HepG2 (cell line): ENCODE measurements around the gene PTPRCAP. TPM values are rescaled to one million over a fixed set of nuclear protein-coding genes. Genes with fewer than 3 reads are reported as not detected.

ENCODE experiments used
- ATAC-seq: fragments of 200-7000 bp; cut with Tn5 transposase; 3 replicates; pipeline ENCODE4 v1.9.1; 2020; ENCODE audit warnings: mild to moderate bottlenecking, moderate library complexity
- BruUV-seq: library from RNA; stranded (reverse); fragments of 400-500 nt; replicated peaks from 2 replicates; lab custom pipeline; 2021; lab: Mats Ljungman, UMichigan
- CTCF ChIA-PET: fragments of 300-600 bp; formaldehyde crosslinking; extraction: SDS; loops from one replicate; lab custom pipeline; 2021; ENCODE audit warnings: low total read pairs, inconsistent platforms, low intra/inter-chr PET ratio; lab: Yijun Ruan, JAX
- POLR2A ChIA-PET: fragments of 350-600 bp; sonication (Branson Sonifier 250); formaldehyde crosslinking; loops from one replicate; lab custom pipeline; 2020; ENCODE audit warnings: antibody characterized with exemption, inconsistent platforms; lab: Yijun Ruan, JAX
- DNase-seq: peaks from one replicate; pipeline ENCODE4 v3.0.0-alpha.2; 2015; ENCODE audit warnings: low spot score
- FAIRE-seq: peaks from 3 replicates; lab custom pipeline; 2011; peaks lifted over from hg19 to GRCh38; lab: Jason Lieb, UNC
- H2AFZ ChIP-seq: one replicate; pipeline ENCODE4 v1.6.1; 2011; ENCODE audit warnings: low read length, inconsistent platforms
- H3K27ac ChIP-seq: fragments of 300-600 bp; 3 replicates; pipeline ENCODE4 v1.8.0; 2011; ENCODE audit warnings: mixed run types, mild to moderate bottlenecking, mixed read lengths, low read length, inconsistent platforms; ENCODE audit not compliant: insufficient read depth; ENCODE audit errors: extremely low read length
- H3K27me3 ChIP-seq, 2 experiments: fragments of 200-600 bp in 1 of 2; 2 replicates in 1 of 2; 3 replicates in 1 of 2; pipeline versions ENCODE4 v1.6.0 to v1.8.0; 2011; ENCODE audit warnings: low read length in 2 of 2, mild to moderate bottlenecking in 2 of 2, moderate library complexity in 2 of 2, inconsistent platforms in 1 of 2; ENCODE audit not compliant: insufficient read depth in 2 of 2, control insufficient read depth in 1 of 2
- H3K36me3 ChIP-seq, 2 experiments: fragments of 200-600 bp in 1 of 2; replicated peaks in 1 of 2; 2 replicates in 1 of 2; 3 replicates in 1 of 2; pipeline versions ENCODE4 v1.5.1 to v1.8.0; 2011; ENCODE audit warnings: low read length in 2 of 2, inconsistent platforms in 1 of 2; ENCODE audit not compliant: insufficient read depth in 2 of 2, control insufficient read depth in 1 of 2
- H3K4me1 ChIP-seq: 2 replicates; pipeline ENCODE4 v1.5.1; 2012; ENCODE audit warnings: low read length, inconsistent platforms; ENCODE audit not compliant: insufficient read depth
- H3K4me2 ChIP-seq: 2 replicates; pipeline ENCODE4 v1.6.0; 2011; ENCODE audit warnings: low read depth, low read length, inconsistent platforms
- H3K4me3 ChIP-seq, 3 experiments: fragments of 200-600 bp in 1 of 3; sonication (generic), shearing (Covaris generic) in 1 of 3; replicated peaks in 1 of 3; 2 replicates each; pipeline ENCODE4 v1.5.1; 2011 to 2016; ENCODE audit warnings: low read length in 3 of 3, inconsistent platforms in 2 of 3, low read depth in 2 of 3, mild to moderate bottlenecking in 2 of 3, control low read depth in 1 of 3, mixed read lengths in 1 of 3; ENCODE audit not compliant: insufficient read depth in 1 of 3
- H3K79me2 ChIP-seq: one replicate; pipeline ENCODE4 v1.6.1; 2011; ENCODE audit warnings: low read length, inconsistent platforms; ENCODE audit not compliant: insufficient read depth
- H3K9ac ChIP-seq: 2 replicates; pipeline ENCODE4 v1.6.0; 2011; ENCODE audit warnings: mild to moderate bottlenecking, low read depth, low read length, inconsistent platforms; ENCODE audit not compliant: insufficient read depth
- H3K9me3 ChIP-seq: 2 replicates; pipeline ENCODE4 v1.5.1; 2012; ENCODE audit warnings: mild to moderate bottlenecking, low read length
- H4K20me1 ChIP-seq: 2 replicates; pipeline ENCODE4 v1.6.0; 2011; ENCODE audit warnings: inconsistent platforms, mild to moderate bottlenecking, low read length, moderate library complexity; ENCODE audit not compliant: insufficient read depth
- AGO2 ChIP-seq: fragments of 200-400 bp; formaldehyde crosslinking; optimal IDR thresholded peaks from 2 replicates; pipeline ENCODE3; 2017; ENCODE audit warnings: mild to moderate bottlenecking, low read depth, low read length, moderate library complexity
- AHDC1 ChIP-seq: sonication (generic); formaldehyde crosslinking; IDR thresholded peaks from 2 replicates; pipeline ENCODE4 v1.5.1; 2020; ENCODE audit warnings: mild to moderate bottlenecking, missing genetic modification reagents, borderline replicate concordance
- FOXK2 ChIP-seq: fragments of 450-650 bp; IDR thresholded peaks from 2 replicates; pipeline ENCODE4 v1.6.1; 2016
- RARG ChIP-seq: sonication (generic); formaldehyde crosslinking; IDR thresholded peaks from 2 replicates; pipeline ENCODE4 v1.4.0; 2020; ENCODE audit warnings: low read depth, mild to moderate bottlenecking, missing genetic modification reagents
- RBM22 ChIP-seq: fragments of 200-400 bp; formaldehyde crosslinking; optimal IDR thresholded peaks from 2 replicates; pipeline ENCODE3; 2017; ENCODE audit warnings: mild to moderate bottlenecking, low read length, moderate library complexity
- SOX13 ChIP-seq, 3 experiments: fragments of 450-650 bp in 1 of 3; sonication (generic) in 1 of 3; formaldehyde crosslinking in 1 of 3; IDR thresholded peaks in 2 of 3; conservative IDR thresholded peaks in 1 of 3; 2 replicates each; pipeline versions ENCODE4 v1.5.0 to v1.6.1; 2016 to 2020; ENCODE audit warnings: antibody characterized with exemption in 1 of 3, mild to moderate bottlenecking in 1 of 3, missing compliant biosample characterization in 1 of 3, missing genetic modification reagents in 1 of 3, moderate library complexity in 1 of 3
- SOX6 ChIP-seq, 2 experiments: fragments of 450-650 bp in 1 of 2; sonication (generic) in 1 of 2; formaldehyde crosslinking in 1 of 2; IDR thresholded peaks; 2 replicates each; pipeline versions ENCODE4 v1.4.0 to v1.6.1; 2017 to 2020; ENCODE audit warnings: antibody characterized with exemption in 1 of 2, mild to moderate bottlenecking in 1 of 2, missing genetic modification reagents in 1 of 2
- WGBS: methylation state at CpG from one replicate; pipeline ENCODE4 v1.1.6; 2017; ENCODE audit warnings: low lambda C conversion rate; 5-methylcytosine and 5-hydroxymethylcytosine counted together
- in situ Hi-C: cut with HindIII; loops from 2 replicates; pipeline ENCODE4 v1.10.0; 2017; ENCODE audit warnings: low pct_unique_long_range_greater_than_20kb; ENCODE audit not compliant: extremely low pct_ligation_motif_present
- intact Hi-C: fragments of 100-400 bp; cut with micrococcal nuclease; formaldehyde crosslinking; loops from one replicate; pipeline ENCODE4 v1.10.0; 2022; ENCODE audit not compliant: unreplicated experiment
- polyA plus RNA-seq, 8 experiments: library from polyadenylated mRNA; depleted of rRNA in 3 of 8; stranded (reverse) in 7 of 8; unstranded in 1 of 8; fragments of >200 nt; fragmentation: Illumina TruSeq in 4 of 8; extraction: Trizol in 4 of 8; gene quantifications; 2 replicates each; pipeline versions ENCODE4 v1.2.1 to v1.2.3, GENCODE V29; 2011 to 2016; ENCODE audit warnings: low read depth in 4 of 8, missing spikeins in 1 of 8, mixed read lengths in 1 of 8; ENCODE audit not compliant: insufficient read depth in 1 of 8
- total RNA-seq, 5 experiments: library from RNA; depleted of rRNA; stranded (reverse); fragments of >200 nt; fragmentation: Illumina TruSeq; extraction: Trizol; gene quantifications; 2 replicates each; pipeline ENCODE4 v1.2.3, GENCODE V29; 2016; ENCODE audit warnings: low read depth in 1 of 5

The PTPRCAP gene
- total and polyA plus RNA-seq, 2 of the 13 experiments (the other 11 are each of a cell fraction or from before 2014, with no cell fraction given), result 0.60 to 0.70 TPM

GRCh38 chr11:67397536-67397935 lies 39.9 kb downstream of the PTPRCAP start:
- in situ Hi-C loops, result no loop called here

GRCh38 chr11:67396587-67397389 lies 40.7 kb downstream of the PTPRCAP start:
- BruUV-seq, result no TSS peak
- DNase-seq, result no peak
- no peak overlapping the region for H3K4me3 ChIP-seq
- POLR2A ChIA-PET, result no interaction called here
- no peaks in the 10 kb centered on the region for H3K9me3 ChIP-seq
- no peak for ATAC-seq
- H3K27me3 ChIP-seq, result no peaks in the 10 kb centered on the region
- H2AFZ ChIP-seq, result no peak overlapping the region
- in situ Hi-C loops, result no loop called here
- H3K4me2 ChIP-seq, result no peak overlapping the region
- WGBS, result 98% methylated on average over 12 of the region's 13 CpGs
- TF ChIP-seq RBM22 (peak; percentile 63), FOXK2 (no peak), SOX6 (IDR thresholded peaks at IDR 0.05) (no peak), SOX6 (CRISPR knock-in tag; IDR thresholded peaks at IDR 0.05) (no peak), AHDC1 (CRISPR knock-in tag) (no peak)
- TF ChIP-seq, all 625 proteins: peak for 1
- no peak overlapping the region for H3K9ac ChIP-seq
- peaks cover 26% of the 10 kb centered on the region for H3K4me1 ChIP-seq
- H4K20me1 ChIP-seq, result peaks cover 3% of the 10 kb centered on the region; the same call in 1 of the 2 replicates
- peaks cover 19 to 27% of the 10 kb centered on the region in 2 experiments; a peak in 4 of 5 replicates for H3K36me3 ChIP-seq
- no peak for FAIRE-seq
- intact Hi-C loops, result no loop called here
- H3K27ac ChIP-seq, result no peak overlapping the region
- CTCF ChIA-PET, result no interaction called here
- H3K79me2 ChIP-seq, result peaks cover 20% of the 10 kb centered on the region

More at GRCh38 chr11:67397536-67397935, 39.9 kb downstream of the PTPRCAP start:
- H3K9ac ChIP-seq, result no peak overlapping the region
- ChIA-PET CTCF (no interaction called here), POLR2A (interaction anchor here (1.6 kb wide), 1 partner anchor 23 kb away, joined by 6 read pairs; no protein-coding TSS in a partner anchor)
- ATAC-seq (no peak), DNase-seq (no peak), FAIRE-seq (no peak)
- WGBS, result 98% methylated on average over 5 of the region's 6 CpGs
- peaks cover 30% of the 10 kb centered on the region for H3K4me1 ChIP-seq
- H3K4me2 ChIP-seq, result no peak overlapping the region
- no peak overlapping the region for H2AFZ ChIP-seq
- no TSS peak for BruUV-seq
- peaks cover 16% of the 10 kb centered on the region for H3K79me2 ChIP-seq
- no peaks in the 10 kb centered on the region for H3K27me3 ChIP-seq
- intact Hi-C loops, result no loop called here
- no peaks in the 10 kb centered on the region for H3K9me3 ChIP-seq
- no peak overlapping the region for H3K27ac ChIP-seq
- H3K36me3 ChIP-seq, result peaks cover 19 to 27% of the 10 kb centered on the region in 2 experiments; a peak in 4 of 5 replicates
- peaks cover 3% of the 10 kb centered on the region; the same call in 1 of the 2 replicates for H4K20me1 ChIP-seq
- no peak overlapping the region for H3K4me3 ChIP-seq
- TF ChIP-seq AGO2 (peak; percentile 20), RARG (CRISPR knock-in tag) (no peak), SOX13 (IDR thresholded peaks at IDR 0.05) (no peak), SOX13 (CRISPR knock-in tag; conservative IDR thresholded peaks at IDR 0.05 in 1 of 2, IDR thresholded peaks at IDR 0.05 in 1 of 2) (no peak)
- TF ChIP-seq, all 625 proteins: peak for 1
